NCI-H128 (cell line): Measurements from ENCODE around the gene ZNF835.
"Not testable (repeated sequence)": the region's sequence is repeated elsewhere in the genome, so short reads cannot be mapped to it uniquely, and the experiment has no call there.

ENCODE experiments used
- DNase-seq: peaks from one replicate; lab custom pipeline; 2025; ENCODE audit not compliant: unreplicated experiment; lab: John Stamatoyannopoulos, UW

ZNF835 gene

DNA sequence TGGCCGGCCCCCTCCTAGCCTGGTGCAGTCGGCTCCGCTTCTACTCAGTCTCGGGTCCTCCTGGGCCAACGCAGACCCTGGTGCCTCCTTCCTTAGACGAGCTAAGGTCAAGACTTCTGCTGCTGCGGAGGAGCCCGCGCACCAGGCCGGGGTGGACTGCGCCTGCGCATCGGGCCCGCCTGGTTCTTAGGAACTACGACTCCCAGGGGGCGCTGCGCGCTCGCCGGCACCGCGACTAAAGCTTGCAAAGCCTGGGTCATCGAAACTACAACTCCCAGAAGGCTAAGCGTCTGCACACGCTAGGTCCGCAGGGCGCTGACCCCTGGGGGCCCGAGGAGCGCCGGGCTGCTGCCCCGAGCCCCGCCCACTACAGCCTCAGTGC, at the start of gene ZNF835:
Gene ZNF835 (minus strand): TSS at position 145 of the 382 bp plus-strand sequence. CDS start 6,559 bp downstream, outside the sequence.
- no peak for DNase-seq

DNA sequence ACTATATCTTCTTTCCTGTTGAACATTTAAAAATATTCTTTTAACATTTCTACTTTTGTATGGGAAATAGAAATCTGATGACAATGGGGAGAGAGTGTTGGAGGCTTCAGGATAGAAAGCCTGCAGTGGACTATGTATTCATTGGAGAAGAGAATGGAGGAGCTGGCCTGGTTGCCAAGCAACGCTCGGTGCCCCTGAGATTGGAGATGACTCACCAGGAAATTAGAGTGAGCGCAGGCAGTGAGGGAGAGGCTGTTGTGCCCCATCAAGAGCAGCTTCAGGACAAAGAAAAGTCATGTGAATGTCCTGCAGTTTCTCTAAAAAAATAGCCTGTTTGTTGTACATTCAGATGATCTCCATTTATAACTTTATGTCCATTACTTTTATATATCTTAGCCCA, 48.7 kb upstream of the ZNF835 start:
- no peak for DNase-seq

DNA sequence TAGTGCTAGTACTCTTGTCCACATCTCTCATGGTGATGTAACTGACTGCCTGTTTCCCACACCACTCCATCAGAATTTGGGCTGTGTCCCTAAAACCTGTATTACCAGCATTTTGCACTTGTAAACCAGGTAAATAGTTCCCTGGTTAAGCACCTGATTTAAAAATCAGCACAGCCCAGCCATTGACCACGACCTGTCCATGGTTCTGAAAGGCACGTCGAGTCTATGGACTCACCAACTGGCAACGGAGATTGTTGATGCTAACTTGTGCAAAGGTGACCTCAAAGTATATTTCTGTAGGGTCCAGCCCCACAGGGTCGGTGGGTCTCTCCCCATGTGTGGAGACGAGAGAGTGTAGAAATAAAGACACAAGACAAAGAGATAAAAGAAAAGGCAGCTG, 46.7 kb upstream of the ZNF835 start:
- DNase-seq = no peak

DNA sequence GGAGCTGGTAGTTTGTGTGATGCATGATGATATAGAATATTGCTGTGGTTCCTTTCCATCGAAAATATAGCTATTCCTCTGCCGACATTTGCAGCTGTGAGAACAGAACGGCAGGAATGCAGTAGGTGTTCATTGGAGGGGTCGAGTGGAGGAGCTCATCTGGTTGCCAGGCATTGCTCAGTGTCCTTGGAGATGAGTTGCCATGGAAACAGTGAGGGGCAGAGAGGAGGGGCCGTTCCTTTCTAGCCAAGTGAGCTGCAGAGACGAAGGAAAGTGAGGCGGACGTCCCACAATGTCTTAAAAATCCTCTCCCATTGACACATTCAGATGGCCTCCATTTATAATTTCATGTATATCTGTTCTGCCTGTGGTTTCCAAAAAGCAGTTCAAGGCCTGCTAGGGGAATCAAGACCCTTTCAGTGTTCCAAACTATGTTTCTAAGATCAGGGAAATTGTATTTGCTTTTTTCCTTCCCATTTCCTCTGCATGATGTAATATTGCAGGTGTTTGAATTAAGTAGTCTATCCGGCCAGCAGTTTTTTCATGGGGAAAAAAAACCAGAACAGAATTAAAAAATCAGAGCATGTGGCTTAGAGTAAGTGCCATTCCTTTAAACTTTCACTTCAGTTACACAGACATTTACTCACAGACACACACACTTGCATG, 41.2 kb upstream of the ZNF835 start:
- DNase-seq = no peak

DNA sequence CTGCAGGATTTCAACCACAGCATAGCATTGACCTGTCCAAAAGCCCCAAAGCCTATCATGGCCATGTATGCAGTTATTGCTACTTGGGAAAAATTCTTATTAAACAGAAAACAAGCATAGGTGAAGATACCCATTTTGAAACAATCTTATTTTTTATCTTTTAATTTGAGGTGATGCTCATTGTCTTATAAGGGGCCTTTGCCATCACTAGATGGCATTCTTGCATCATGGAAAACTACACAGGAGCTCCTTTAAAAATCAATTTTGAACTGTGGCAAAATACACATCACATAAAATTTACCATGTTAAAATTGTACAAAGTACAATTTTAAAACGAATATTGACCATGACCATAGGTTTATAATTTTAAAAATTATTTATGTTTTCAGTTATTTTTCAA, 38.9 kb upstream of the ZNF835 start:
- no peak for DNase-seq

DNA sequence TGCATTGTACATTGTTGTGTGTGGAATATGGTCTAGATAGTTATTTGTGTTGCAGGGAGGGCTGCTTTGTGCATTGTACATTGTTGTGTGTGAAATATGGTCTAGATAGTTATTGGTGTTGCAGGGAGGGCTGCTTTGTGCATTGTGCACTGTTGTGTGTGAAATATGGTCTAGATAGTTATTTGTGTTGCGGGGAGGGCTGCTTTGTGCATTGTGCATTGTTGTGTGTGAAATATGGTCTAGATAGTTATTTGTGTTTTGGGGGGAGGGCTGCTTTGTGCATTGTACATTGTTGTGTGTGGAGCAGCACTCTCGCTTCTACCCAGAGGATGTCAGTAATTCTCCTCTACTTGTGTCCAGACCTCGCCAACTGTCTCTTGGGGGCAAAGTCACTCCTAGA, 36.3 kb upstream of the ZNF835 start:
- no peak for DNase-seq

DNA sequence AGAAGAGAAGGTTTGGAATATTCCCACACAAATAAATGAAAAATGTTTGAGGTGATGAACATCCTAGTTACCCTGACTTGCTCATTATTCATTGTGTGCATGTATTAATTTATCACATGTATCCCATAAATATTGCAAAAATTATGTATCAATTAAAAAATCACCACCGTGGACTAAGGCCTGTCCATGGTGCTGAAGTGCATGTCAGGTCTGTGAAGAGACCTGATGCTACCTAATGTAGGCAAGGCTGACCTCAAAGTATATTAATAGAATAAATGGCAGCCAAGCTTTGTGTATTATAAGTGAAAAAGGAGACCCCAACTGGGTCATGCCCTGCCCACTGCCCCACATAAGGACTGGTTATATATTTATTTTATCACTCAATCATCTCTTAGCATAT, 34.4 kb upstream of the ZNF835 start:
- DNase-seq = no peak

DNA sequence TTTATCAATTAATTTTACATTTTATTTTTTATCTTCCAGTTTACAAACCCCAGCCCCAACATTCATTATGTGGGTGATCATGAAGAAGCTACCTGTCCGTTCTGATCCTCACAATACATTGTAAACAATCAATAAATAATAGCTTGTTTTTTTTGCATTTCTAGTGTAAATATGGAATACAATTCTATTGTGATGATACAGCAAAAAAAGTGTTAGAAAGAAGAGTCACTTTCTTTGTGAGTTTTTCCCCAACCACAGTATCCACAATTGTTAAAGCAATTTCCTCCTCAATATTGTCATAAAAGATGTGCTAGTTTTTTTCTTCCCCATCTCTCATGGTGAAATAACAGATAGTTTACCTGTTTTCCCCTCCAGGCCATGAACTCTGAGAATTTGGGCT, 30.3 kb upstream of the ZNF835 start:
- DNase-seq = no peak

DNA sequence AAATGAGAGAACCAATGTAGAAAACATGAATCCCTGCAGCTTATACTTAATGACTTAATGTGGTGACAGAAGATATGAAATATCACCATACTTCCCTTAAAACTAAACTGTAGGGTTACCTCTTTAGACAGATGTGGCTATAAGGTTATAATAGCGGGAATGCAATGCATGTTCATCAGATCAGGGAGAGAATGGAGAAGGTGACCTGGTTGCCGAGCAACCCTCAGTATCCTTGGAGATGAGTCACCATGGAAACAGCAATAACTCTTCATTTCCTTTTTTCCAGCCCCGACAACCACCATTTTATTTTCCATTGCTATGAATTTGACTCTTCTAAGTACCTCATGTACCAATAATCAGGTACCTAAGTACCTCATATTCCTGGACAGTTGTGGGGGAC, 28.0 kb upstream of the ZNF835 start:
- no peak for DNase-seq

DNA sequence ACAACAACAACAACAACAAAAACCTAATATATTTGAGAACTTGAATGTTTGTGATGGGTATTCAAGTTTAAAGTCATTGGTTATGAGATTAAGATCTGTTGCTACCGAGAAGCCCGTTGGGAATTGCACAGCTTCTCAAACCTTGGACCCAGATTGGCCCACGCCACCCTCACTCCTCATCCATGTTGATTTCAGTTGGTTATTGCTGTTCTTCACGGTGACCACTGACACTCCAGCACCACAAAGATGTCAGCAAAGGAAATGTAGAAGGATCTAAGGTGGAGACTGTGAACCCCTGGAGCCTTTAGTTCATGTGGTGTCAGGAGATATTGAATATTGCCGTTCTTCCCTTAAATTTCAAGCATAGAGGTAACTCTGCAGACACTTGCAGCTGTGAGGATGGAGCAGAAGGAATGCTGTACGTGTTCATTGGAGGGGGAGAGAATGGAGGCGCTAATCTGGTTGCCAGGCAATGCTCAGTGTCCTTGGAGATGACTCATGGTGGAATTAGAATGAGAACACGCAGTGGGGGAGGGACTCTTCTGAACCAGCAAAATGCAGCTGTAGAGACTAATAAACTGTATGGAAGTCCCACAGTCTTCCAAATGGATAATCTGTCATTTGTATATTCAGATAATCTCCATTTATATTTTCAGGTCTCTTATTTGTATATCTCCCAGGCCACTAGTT, 20.8 kb upstream of the ZNF835 start:
- DNase-seq = no peak

DNA sequence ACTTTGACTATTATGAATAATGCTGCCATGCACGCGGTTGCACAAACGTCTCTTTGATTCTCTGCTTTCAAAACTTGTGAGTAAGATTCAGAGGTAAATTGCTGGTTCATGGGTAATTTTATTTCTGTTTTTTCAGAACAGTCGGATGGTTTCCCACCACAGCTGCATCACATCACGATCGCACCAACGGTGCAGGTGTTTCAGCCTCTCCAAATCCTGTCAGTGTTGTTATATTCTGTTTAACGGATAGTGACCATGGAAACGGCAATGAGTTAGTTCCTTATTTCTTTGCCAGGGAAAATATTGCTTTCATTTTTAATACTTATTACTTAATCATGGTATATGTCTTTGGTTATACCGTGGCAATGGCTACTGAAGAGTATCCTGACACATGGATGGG, 19.1 kb upstream of the ZNF835 start:
- no peak for DNase-seq

DNA sequence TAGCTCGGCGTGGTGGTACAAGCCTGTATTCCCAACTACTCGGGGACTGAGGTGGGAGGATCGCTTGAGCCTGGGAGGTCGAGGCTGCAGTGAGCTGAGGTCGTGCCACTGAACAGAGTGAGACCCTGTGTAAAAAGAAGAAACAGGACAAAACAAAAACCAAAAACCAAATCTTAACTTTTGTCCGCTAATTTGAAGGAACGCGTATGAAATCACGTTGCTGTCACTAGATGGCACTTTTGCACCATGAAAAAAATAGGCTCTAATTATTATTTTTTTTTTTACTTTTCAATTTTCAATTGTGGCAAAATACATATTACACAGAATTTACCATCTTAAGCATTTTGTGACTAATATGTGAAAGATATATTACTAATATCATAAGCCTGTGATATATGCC, 17.6 kb upstream of the ZNF835 start:
- DNase-seq = no peak

DNA sequence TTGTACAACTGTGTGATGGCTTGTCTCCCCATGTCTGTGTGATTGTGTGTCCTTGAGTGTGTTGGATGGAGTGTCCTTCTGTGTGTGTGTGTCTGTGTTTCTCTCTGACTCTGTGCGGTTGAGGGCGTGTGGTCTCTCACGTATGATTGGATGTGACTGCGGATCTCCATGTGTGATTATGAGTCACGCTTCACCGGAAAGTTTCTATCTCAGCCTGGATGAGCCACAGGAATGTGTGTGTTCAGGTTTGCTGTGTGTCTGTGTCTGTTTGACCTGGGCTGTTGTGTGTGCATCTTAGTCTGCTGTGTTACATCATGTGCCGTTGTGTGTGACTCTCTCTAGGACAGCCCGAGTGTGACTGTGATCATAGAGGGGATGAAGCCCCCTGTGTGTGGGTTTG, 15.5 kb upstream of the ZNF835 start:
- DNase-seq = no peak

DNA sequence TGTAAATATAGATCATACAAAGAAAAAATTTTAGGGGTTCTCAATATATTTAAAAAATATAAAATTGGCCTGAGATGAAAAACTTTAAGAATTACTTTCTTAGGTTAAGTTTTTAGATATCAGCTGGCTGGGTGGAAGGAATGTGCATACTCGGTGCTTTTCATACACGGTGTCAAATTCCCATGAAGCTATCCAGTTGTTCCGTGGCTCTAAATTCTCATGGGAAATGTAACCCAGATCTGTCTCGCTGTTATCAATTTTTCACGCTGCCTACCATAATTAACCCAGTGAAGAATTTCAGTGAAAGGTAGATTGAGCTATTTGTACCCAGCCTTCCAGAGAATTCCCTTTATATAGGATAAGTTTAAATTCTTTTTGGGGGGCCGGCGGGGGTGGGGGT, 11.6 kb upstream of the ZNF835 start:
- DNase-seq = no peak

DNA sequence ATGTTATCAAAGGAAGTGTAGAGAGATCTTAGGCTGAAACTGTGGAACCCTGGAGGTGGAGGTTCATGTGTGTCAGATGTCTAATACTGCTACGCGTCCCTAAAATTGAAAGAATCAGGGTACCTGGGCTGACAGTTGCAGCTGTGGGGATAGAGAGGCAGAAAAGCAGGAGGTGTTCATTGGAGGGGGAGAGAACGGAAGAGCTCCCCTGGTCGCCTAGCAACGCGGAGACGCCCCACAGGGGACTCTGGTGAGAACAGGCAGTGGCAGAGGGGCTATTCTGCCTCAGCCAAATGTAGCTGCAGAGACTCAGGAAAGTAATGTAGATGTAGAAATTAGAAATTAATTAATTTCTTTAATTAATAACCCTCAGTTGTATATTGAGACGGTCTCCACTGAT, 10.1 kb upstream of the ZNF835 start:
- DNase-seq = no peak

DNA sequence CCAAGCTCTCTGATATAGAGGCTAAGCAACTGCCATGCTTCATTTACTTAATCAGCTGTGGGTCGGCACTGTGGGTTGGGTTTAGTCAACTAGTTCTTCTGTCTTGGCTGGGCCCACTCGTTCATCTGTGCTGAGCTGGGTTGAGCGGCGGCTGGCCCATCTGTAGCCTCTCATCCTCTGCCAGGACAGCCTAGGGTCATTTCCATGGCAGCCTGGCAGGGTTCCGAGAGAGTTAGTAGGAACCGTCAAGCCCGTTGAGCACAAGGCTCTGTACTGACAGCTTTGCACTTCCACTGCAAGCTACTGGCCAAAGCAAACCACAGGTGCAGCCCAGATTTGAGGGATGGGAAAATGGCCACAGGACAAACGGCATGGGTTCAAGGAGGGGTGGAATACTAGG, 6.6 kb upstream of the ZNF835 start:
- DNase-seq = no peak

DNA sequence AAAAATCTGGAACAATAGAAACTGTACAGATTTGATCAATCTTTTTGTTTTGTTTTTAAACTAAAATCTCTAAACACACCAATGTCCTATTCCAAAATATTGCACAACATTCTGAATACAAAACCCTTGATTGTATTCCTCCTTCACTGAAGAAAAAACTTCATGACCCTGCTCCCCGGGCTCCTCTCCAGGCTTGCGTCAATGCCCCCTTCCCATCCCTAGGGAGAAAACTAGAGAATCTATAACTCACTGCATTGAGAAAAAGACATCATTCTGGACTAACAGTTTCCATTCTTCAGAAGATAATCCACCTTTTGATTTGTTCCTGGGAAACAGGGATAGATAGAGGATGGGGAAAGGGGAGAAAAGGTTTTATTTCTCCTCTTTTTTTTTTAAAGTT, 1.1 kb upstream of the ZNF835 start:
- DNase-seq = not testable (repeated sequence)

DNA sequence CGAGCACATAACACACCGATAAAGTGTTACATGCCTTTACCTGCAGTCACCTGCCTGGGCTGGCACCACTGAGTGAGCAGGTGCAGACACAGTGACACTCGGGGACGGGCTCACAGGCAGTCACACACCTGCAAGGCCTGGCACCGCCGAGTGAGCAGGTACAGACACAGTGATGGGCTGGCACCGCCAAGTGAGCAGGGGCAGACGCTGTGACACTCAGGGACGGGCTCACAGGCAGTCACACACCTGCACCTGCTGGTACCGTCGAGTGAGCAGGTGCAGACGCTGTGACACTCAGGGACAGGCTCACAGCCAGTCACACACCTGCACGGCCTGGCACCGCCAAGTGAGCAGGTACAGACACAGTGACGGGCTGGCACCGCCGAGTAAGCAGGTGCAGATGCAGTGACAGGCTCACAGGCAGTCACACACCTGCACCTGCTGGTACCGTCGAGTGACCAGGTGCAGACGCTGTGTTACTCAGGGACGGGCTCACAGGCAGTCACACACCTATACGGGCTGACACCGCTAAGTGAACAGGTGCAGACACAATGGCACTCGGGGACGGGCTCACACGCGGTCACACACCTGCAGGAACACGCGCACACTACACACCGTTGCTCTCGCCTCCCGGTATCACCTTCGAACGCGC, 470 bp downstream of the ZNF835 start:
- no peak for DNase-seq

DNA sequence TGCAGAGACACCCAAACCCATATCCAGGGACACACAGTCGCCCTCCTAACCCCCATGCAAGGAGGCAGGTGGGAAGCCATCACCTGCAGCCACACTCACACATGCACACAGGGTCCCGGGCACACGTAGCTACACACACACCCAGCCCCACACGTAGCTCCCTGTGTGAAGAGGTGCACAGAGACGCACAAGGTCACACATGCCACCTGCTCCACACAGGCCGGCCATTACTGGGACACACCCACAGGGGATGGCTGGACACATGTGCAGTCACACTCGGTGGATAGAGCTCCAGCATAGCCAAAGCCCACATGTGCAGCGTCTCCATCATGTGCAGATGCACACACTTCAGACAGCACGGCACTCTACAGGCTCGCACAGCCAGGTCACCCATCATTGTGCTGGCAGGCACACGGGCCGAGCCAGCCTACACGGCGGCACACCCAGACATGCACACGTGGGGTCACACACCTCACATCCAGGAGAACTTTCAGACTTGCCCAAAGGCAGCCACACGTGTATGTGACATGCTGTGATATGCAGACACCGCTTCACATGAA, 1.1 kb downstream of the ZNF835 start:
- DNase-seq = no peak

DNA sequence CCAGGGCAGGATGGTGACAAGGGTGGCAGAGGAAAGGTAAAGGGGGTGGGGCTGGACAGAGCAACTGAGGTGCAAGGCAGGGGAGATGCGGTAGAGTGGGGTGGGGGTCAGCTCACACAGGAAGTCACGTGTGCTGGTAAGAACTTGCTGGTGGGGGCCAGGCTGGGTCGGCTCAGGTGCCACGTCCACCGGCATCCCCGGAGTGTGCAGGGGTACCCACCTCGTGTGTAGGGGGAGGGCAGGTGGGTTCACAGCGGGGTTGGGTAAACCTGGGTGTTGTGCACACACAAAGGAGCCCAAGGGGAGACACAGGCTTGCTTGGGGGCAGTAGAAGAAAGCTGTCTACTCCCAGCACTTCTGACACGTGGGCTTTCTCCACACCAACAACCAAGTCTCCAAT, 2.9 kb downstream of the ZNF835 start:
- DNase-seq = no peak

DNA sequence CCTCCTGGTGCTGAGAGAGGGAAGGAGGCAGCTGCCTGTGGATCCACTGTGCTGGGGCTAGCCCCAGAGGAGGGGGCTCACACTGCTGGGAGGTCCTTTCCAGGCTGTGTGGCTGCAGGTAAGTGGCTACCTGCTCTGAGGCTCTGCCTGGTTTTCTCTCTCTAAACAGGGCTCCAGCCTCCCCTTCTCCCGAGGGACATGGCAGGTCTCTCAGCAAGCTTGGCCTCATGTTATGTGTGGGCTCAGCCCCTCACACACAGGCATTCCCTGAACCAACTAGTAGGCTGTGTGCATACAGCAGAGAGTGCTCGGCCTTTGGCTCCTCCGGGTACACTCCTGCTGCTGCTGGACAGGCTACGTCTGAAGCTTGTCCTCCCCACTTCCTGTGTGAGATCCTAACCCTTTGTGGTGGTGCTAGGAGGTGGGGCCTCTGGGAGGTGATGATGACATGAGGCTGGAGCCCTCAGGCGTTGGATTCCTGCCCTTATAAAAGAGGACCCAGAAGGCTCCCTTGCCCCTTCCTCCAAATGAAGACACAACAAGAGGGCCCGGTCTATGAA, 4.2 kb downstream of the ZNF835 start:
- no peak for DNase-seq

DNA sequence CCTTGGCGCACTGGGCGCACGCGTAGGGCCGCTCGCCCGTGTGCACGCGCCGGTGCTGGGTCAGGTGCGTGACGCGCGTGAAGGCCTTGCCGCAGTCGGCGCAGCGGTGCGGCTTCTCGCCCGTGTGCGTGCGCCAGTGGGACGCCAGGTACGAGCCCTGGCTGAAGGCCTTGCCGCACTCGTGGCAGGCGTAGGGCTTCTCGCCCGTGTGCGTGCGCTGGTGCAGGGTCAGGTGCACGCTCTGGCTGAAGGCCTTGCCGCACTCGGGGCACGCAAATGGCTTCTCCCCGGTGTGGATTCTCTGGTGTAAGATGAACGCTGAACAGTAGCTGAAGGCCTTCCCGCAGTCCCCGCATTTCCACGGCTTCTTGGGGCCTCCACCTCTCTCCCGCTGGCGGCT, 7.0 kb downstream of the ZNF835 start:
- DNase-seq = no peak
